CD14-positive monocyte (primary cell): ENCODE results near the gene TEC. TPM values are rescaled to one million over a fixed set of nuclear protein-coding genes. Genes with fewer than 3 reads are reported as not detected.

Experiments used
- DNase-seq, 3 donors: peaks; one replicate each; pipeline ENCODE4 v3.0.0-alpha.2; 2011 to 2022
- H2AFZ ChIP-seq: 2 replicates; pipeline ENCODE4 v1.6.0; 2012; ENCODE audit warnings: mild to moderate bottlenecking, low read depth, low read length, inconsistent platforms; ENCODE audit not compliant: insufficient read depth, poor library complexity, severe bottlenecking
- H3K27ac ChIP-seq, 2 donors: 1 replicate in 1 of 2; 2 replicates in 1 of 2; pipeline ENCODE4 v1.5.1; 2012 to 2013; ENCODE audit warnings: low read length in 2 of 2, control low read depth in 1 of 2, inconsistent platforms in 1 of 2, low read depth in 1 of 2, mild to moderate bottlenecking in 1 of 2
- H3K27me3 ChIP-seq, 2 donors: one replicate each; pipeline versions ENCODE4 v1.6.0 to v1.6.1; 2011 to 2013; ENCODE audit warnings: low read length in 2 of 2; ENCODE audit not compliant: control insufficient read depth in 2 of 2, insufficient read depth in 2 of 2
- H3K36me3 ChIP-seq, 2 donors: replicated peaks in 1 of 2; 1 replicate in 1 of 2; 2 replicates in 1 of 2; pipeline versions ENCODE4 v1.5.1 to v1.6.1; 2012 to 2013; ENCODE audit warnings: low read length in 2 of 2, control low read depth in 1 of 2, inconsistent platforms in 1 of 2, mild to moderate bottlenecking in 1 of 2; ENCODE audit not compliant: insufficient read depth in 2 of 2, control insufficient read depth in 1 of 2
- H3K4me1 ChIP-seq, 2 donors: 1 replicate in 1 of 2; 2 replicates in 1 of 2; pipeline versions ENCODE4 v1.5.1 to v1.6.1; 2012 to 2013; ENCODE audit warnings: low read length in 2 of 2, control low read depth in 1 of 2, inconsistent platforms in 1 of 2, mild to moderate bottlenecking in 1 of 2, moderate library complexity in 1 of 2; ENCODE audit not compliant: insufficient read depth in 2 of 2, control insufficient read depth in 1 of 2
- H3K4me2 ChIP-seq: replicated peaks from 2 replicates; pipeline ENCODE3; 2012; ENCODE audit warnings: low read length, moderate library complexity, mild to moderate bottlenecking; ENCODE audit not compliant: poor library complexity, severe bottlenecking; ENCODE audit errors: extremely low read depth
- H3K4me3 ChIP-seq, 3 experiments: fragments of 200-600 bp in 1 of 3; sonication (generic) in 1 of 3; replicated peaks in 1 of 3; 1 replicate in 2 of 3; 2 replicates in 1 of 3; pipeline ENCODE4 v1.5.1; 2011 to 2013; ENCODE audit warnings: low read length in 3 of 3, mild to moderate bottlenecking in 3 of 3, control low read depth in 2 of 3, low read depth in 2 of 3, inconsistent platforms in 1 of 3, moderate library complexity in 1 of 3
- H3K79me2 ChIP-seq: 2 replicates; pipeline ENCODE4 v1.6.0; 2012; ENCODE audit warnings: mild to moderate bottlenecking, control low read depth, inconsistent platforms, low read length, moderate library complexity; ENCODE audit not compliant: insufficient read depth
- H3K9ac ChIP-seq: 2 replicates; pipeline ENCODE4 v1.6.0; 2017; ENCODE audit warnings: low read length, mild to moderate bottlenecking; ENCODE audit not compliant: insufficient read depth, poor library complexity, severe bottlenecking
- H3K9me3 ChIP-seq, 2 donors: replicated peaks in 1 of 2; 1 replicate in 1 of 2; 2 replicates in 1 of 2; pipeline versions ENCODE4 v1.5.1 to v1.6.1; 2012 to 2013; ENCODE audit warnings: low read length in 2 of 2, control low read depth in 1 of 2; ENCODE audit not compliant: control insufficient read depth in 1 of 2, insufficient read depth in 1 of 2
- H4K20me1 ChIP-seq: 2 replicates; pipeline ENCODE4 v1.6.0; 2012; ENCODE audit warnings: mild to moderate bottlenecking, low read length, control low read depth, moderate library complexity; ENCODE audit not compliant: insufficient read depth
- H3K27ac Mint-ChIP-seq, 7 donors: one replicate each; pipeline ENCODE4 v1.8.0; 2020; ENCODE audit warnings: mild to moderate bottlenecking in 7 of 7, mixed read lengths in 7 of 7, moderate library complexity in 6 of 7, inconsistent platforms in 2 of 7
- H3K27me3 Mint-ChIP-seq, 3 donors: one replicate each; pipeline ENCODE4 v1.8.0; 2021 to 2022; ENCODE audit warnings: low read depth in 3 of 3, mild to moderate bottlenecking in 3 of 3, mixed read lengths in 3 of 3, moderate library complexity in 3 of 3, inconsistent platforms in 1 of 3
- H3K36me3 Mint-ChIP-seq, 2 donors: one replicate each; pipeline ENCODE4 v1.8.0; 2020; ENCODE audit warnings: mixed read lengths in 2 of 2, inconsistent platforms in 1 of 2, mild to moderate bottlenecking in 1 of 2
- H3K4me1 Mint-ChIP-seq: one replicate; pipeline ENCODE4 v1.8.0; 2020; ENCODE audit warnings: mild to moderate bottlenecking, mixed read lengths
- H3K4me3 Mint-ChIP-seq, 2 donors: one replicate each; pipeline ENCODE4 v1.8.0; 2020; ENCODE audit warnings: mild to moderate bottlenecking in 2 of 2, mixed read lengths in 2 of 2, moderate library complexity in 1 of 2
- H3K9me3 Mint-ChIP-seq, 7 donors: one replicate each; pipeline ENCODE4 v1.8.0; 2020 to 2022; ENCODE audit warnings: mixed read lengths in 7 of 7, mild to moderate bottlenecking in 6 of 7, moderate library complexity in 6 of 7, inconsistent platforms in 2 of 7
- CTCF ChIP-seq: fragments of 200-600 bp; IDR thresholded peaks from one replicate; pipeline ENCODE4 v1.8.0; 2022; ENCODE audit warnings: antibody characterized with exemption, mild to moderate bottlenecking
- WGBS: methylation state at CpG from one replicate; pipeline ENCODE4 v1.1.5; 2013; ENCODE audit warnings: missing lambda C conversion rate; ENCODE audit not compliant: insufficient coverage; 5-methylcytosine and 5-hydroxymethylcytosine counted together
- intact Hi-C, 2 donors: fragments of 100-400 bp; cut with micrococcal nuclease; formaldehyde crosslinking; loops; one replicate each; pipeline versions ENCODE4 v1.15.0 to v1.15.1; 2023
- polyA plus RNA-seq, 3 donors: library from polyadenylated mRNA; depleted of rRNA in 1 of 3; unstranded in 2 of 3; stranded (reverse) in 1 of 3; fragments of 300-500 nt in 2 of 3; fragments of >200 nt in 1 of 3; fragmentation: Illumina TruSeq in 2 of 3; gene quantifications; 1 replicate in 2 of 3; 2 replicates in 1 of 3; pipeline ENCODE4 v1.2.3, GENCODE V29; 2012 to 2021

TEC gene
- polyA plus RNA-seq, 3 donors, result 0.30 to 2.5 (median 0.73) TPM

- intact Hi-C loops, result no loop called here
- no peak overlapping the region for H3K27ac Mint-ChIP-seq
- no CpG with 5 or more reads among the region's 3 CpGs for WGBS
Measured at GRCh38 chr4:48311896-48312295, 42.3 kb upstream of the TEC start.

GRCh38 chr4:48308901-48309300 is 39.3 kb upstream of the TEC start:
- DNase-seq, result no peak
- intact Hi-C loops, result no loop called here
- Histone ChIP-seq H3K4me1 (no peaks in the 10 kb centered on the region), H2AFZ (no peak overlapping the region), H3K9me3 (no peaks in the 10 kb centered on the region), H3K79me2 (no peaks in the 10 kb centered on the region), H3K27ac (no peak overlapping the region), H3K4me2 (no peak overlapping the region), H3K27me3 (no peaks in the 10 kb centered on the region), H3K36me3 (no peaks in the 10 kb centered on the region), H3K9ac (no peak overlapping the region), H4K20me1 (no peaks in the 10 kb centered on the region), H3K4me3 (no peak overlapping the region)
- no peak overlapping the region for H3K4me3 Mint-ChIP-seq
- no CpG with 5 or more reads among the region's 2 CpGs for WGBS
- no peak overlapping the region for H3K27ac Mint-ChIP-seq
- no peak for TF ChIP-seq CTCF
- H3K36me3 Mint-ChIP-seq, result no peaks in the 10 kb centered on the region
- H3K9me3 Mint-ChIP-seq, result peaks cover 0 to 3% (median 0%) of the 10 kb centered on the region in 7 donors
- no peaks in the 10 kb centered on the region for H3K27me3 Mint-ChIP-seq
- H3K4me1 Mint-ChIP-seq, result no peaks in the 10 kb centered on the region

More at GRCh38 chr4:48311896-48312295, 42.3 kb upstream of the TEC start:
- Histone ChIP-seq H3K4me1 (no peaks in the 10 kb centered on the region), H4K20me1 (no peaks in the 10 kb centered on the region), H3K4me2 (no peak overlapping the region), H3K36me3 (no peaks in the 10 kb centered on the region), H3K9me3 (no peaks in the 10 kb centered on the region), H3K79me2 (no peaks in the 10 kb centered on the region), H3K4me3 (no peak overlapping the region), H3K27me3 (no peaks in the 10 kb centered on the region), H3K27ac (no peak overlapping the region), H2AFZ (no peak overlapping the region), H3K9ac (no peak overlapping the region)
- no peaks in the 10 kb centered on the region for H3K27me3 Mint-ChIP-seq
- no peaks in the 10 kb centered on the region for H3K4me1 Mint-ChIP-seq
- no peak for TF ChIP-seq CTCF
- H3K36me3 Mint-ChIP-seq, result no peaks in the 10 kb centered on the region
- no peak for DNase-seq
- no peak overlapping the region for H3K4me3 Mint-ChIP-seq
- peaks cover 0 to 5% (median 2%) of the 10 kb centered on the region in 7 donors for H3K9me3 Mint-ChIP-seq
